K562 (cell line): ENCODE data around the gene KCP. TPM values are rescaled to one million over a fixed set of nuclear protein-coding genes. Genes with fewer than 3 reads are reported as not detected.
A peak's percentile ranks its signal among the peaks of the same experiment; 100 is the strongest.

Experiments
- ATAC-seq: fragments of 200-7000 bp; cut with Tn5 transposase; 3 replicates; pipeline ENCODE4 v1.9.1; 2020; ENCODE audit warnings: moderate library complexity
- BruUV-seq: library from RNA; stranded (reverse); fragments of 400-500 nt; replicated peaks from 2 replicates; lab custom pipeline; 2021; lab: Mats Ljungman, UMichigan
- CTCF ChIA-PET: fragments of 300-600 bp; formaldehyde crosslinking; extraction: SDS; loops from one replicate; lab custom pipeline; 2021; ENCODE audit warnings: low intra/inter-chr PET ratio; lab: Yijun Ruan, JAX
- POLR2A ChIA-PET: fragments of 300-600, 350-650 bp; sonication (Branson Sonifier 250); formaldehyde crosslinking; extraction: SDS; loops from one replicate; lab custom pipeline; 2021; ENCODE audit warnings: antibody characterized with exemption, inconsistent platforms; lab: Yijun Ruan, JAX
- DNase-seq, 4 experiments: peaks; one replicate each; pipeline versions ENCODE4 v3.0.0 to v3.0.0-alpha.2; 2011 to 2018; ENCODE audit warnings: low spot score in 3 of 4, mixed read lengths in 3 of 4; ENCODE audit errors: extremely low read depth in 1 of 4
- FAIRE-seq: peaks from 2 replicates; lab custom pipeline; 2011; peaks lifted over from hg19 to GRCh38; lab: Jason Lieb, UNC
- H2AFZ ChIP-seq: 2 replicates; pipeline ENCODE4 v1.6.0; 2011; ENCODE audit warnings: low read depth, low read length, control low read depth, inconsistent platforms
- H3K27ac ChIP-seq: fragments of 200-600 bp; 3 replicates; pipeline ENCODE4 v1.8.0; 2011; ENCODE audit warnings: low read depth, mild to moderate bottlenecking, control low read depth, inconsistent platforms, low read length, moderate library complexity, mixed read lengths; ENCODE audit errors: extremely low read depth
- H3K27me3 ChIP-seq, 2 experiments: fragments of 300-600 bp in 1 of 2; 2 replicates in 1 of 2; 3 replicates in 1 of 2; pipeline versions ENCODE4 v1.6.0 to v1.8.0; 2011; ENCODE audit warnings: inconsistent platforms in 2 of 2, low read length in 2 of 2, mild to moderate bottlenecking in 1 of 2, mixed read lengths in 1 of 2, moderate library complexity in 1 of 2; ENCODE audit not compliant: control insufficient read depth in 2 of 2, insufficient read depth in 2 of 2
- H3K36me3 ChIP-seq: fragments of 300-600 bp; 3 replicates; pipeline ENCODE4 v1.8.0; 2011; ENCODE audit warnings: mild to moderate bottlenecking, low read length, inconsistent platforms; ENCODE audit not compliant: control insufficient read depth, insufficient read depth
- H3K4me1 ChIP-seq, 2 experiments: fragments of 200-600 bp in 1 of 2; replicated peaks in 1 of 2; 2 replicates in 1 of 2; 3 replicates in 1 of 2; pipeline versions ENCODE4 v1.5.1 to v1.8.0; 2011; ENCODE audit warnings: inconsistent platforms in 2 of 2, low read length in 2 of 2, mild to moderate bottlenecking in 1 of 2, mixed read lengths in 1 of 2, moderate library complexity in 1 of 2; ENCODE audit not compliant: control insufficient read depth in 2 of 2, insufficient read depth in 2 of 2
- H3K4me2 ChIP-seq: 2 replicates; pipeline ENCODE4 v1.6.1; 2011; ENCODE audit warnings: low read length, control low read depth, inconsistent platforms, mixed read lengths; ENCODE audit not compliant: insufficient read depth
- H3K4me3 ChIP-seq: fragments of 200-600 bp; sonication (generic), shearing (Covaris generic); 2 replicates; pipeline ENCODE4 v1.5.1; 2016; ENCODE audit warnings: control low read depth, inconsistent platforms
- H3K79me2 ChIP-seq: fragments of 200-600 bp; 3 replicates; pipeline ENCODE4 v1.8.0; 2011; ENCODE audit warnings: low read length, inconsistent platforms; ENCODE audit not compliant: control insufficient read depth, insufficient read depth
- H3K9ac ChIP-seq, 2 experiments: 2 replicates each; pipeline versions ENCODE4 v1.6.0 to v1.6.1; 2011; ENCODE audit warnings: low read depth in 2 of 2, low read length in 2 of 2, control low read depth in 1 of 2, inconsistent platforms in 1 of 2, mild to moderate bottlenecking in 1 of 2, mixed read lengths in 1 of 2; ENCODE audit not compliant: insufficient read depth in 1 of 2
- H3K9me1 ChIP-seq: one replicate; pipeline ENCODE4 v1.6.0; 2011; ENCODE audit warnings: inconsistent platforms, mild to moderate bottlenecking, low read length, moderate library complexity; ENCODE audit not compliant: control insufficient read depth, insufficient read depth
- H3K9me3 ChIP-seq: replicated peaks from 2 replicates; pipeline ENCODE4 v1.5.1; 2011; ENCODE audit warnings: low read depth, low read length, inconsistent platforms; ENCODE audit not compliant: control insufficient read depth, insufficient read depth
- H4K20me1 ChIP-seq: replicated peaks from 2 replicates; pipeline ENCODE4 v1.6.1; 2011; ENCODE audit warnings: low read length, inconsistent platforms, mixed read lengths; ENCODE audit not compliant: control insufficient read depth, insufficient read depth
- BHLHE40 ChIP-seq: IDR thresholded peaks from 2 replicates; pipeline ENCODE4 v1.6.1; 2011; ENCODE audit warnings: low read length, improper control_type of control experiment
- E2F3 ChIP-seq: fragments of 250-450 bp; sonication (Bioruptor Pico); IDR thresholded peaks from 2 replicates; pipeline ENCODE4 v1.4.0; 2020; ENCODE audit warnings: mild to moderate bottlenecking
- FOXA3 ChIP-seq, 2 experiments: fragments of 450-650 bp in 1 of 2; sonication (generic) in 1 of 2; formaldehyde crosslinking; IDR thresholded peaks in 1 of 2; conservative IDR thresholded peaks in 1 of 2; 2 replicates each; pipeline versions ENCODE4 v1.4.0 to v1.8.0; 2020 to 2022; ENCODE audit warnings: mild to moderate bottlenecking in 2 of 2, missing genetic modification reagents in 1 of 2
- GTF2E2 ChIP-seq: fragments of 200-800 bp; sonication (Bioruptor generic); IDR thresholded peaks from 2 replicates; pipeline ENCODE4 v1.6.1; 2016; ENCODE audit warnings: missing genetic modification characterization, missing compliant biosample characterization
- KLF16 ChIP-seq: IDR thresholded peaks from 2 replicates; pipeline ENCODE4 v1.6.1; 2016; ENCODE audit warnings: antibody characterized with exemption
- MCM5 ChIP-seq: fragments of 450-650 bp; IDR thresholded peaks from 2 replicates; pipeline ENCODE4 v1.6.1; 2016; ENCODE audit warnings: low read depth
- TAF1 ChIP-seq: IDR thresholded peaks from 2 replicates; pipeline ENCODE4 v1.6.1; 2011; ENCODE audit warnings: mild to moderate bottlenecking, low read length, moderate library complexity; ENCODE audit not compliant: insufficient read depth, control insufficient read depth, severe bottlenecking; ENCODE audit errors: extremely low read depth
- WGBS: fragments of 100-300 bp; shearing (Covaris generic); methylation state at CpG from one replicate; pipeline ENCODE4 v1.1.6; 2016; ENCODE audit warnings: low coverage, mixed read lengths; ENCODE audit not compliant: insufficient coverage; ENCODE audit errors: missing lambda C conversion rate; 5-methylcytosine and 5-hydroxymethylcytosine counted together
- in situ Hi-C: fragments of 300-500 bp; cut with MboI; formaldehyde crosslinking; loops from 4 replicates; pipeline ENCODE4 v1.15.0; 2018; ENCODE audit warnings: inconsistent platforms, mixed read lengths
- intact Hi-C: fragments of 100-400 bp; cut with micrococcal nuclease; formaldehyde crosslinking; loops from 2 replicates; pipeline ENCODE4 v1.14.2; 2022
- polyA plus RNA-seq, 8 experiments: library from polyadenylated mRNA; depleted of rRNA in 4 of 8; stranded (reverse) in 5 of 8; unstranded in 3 of 8; fragments of >200 nt; fragmentation: Nextera tagmentation in 2 of 8; fragmentation: Illumina TruSeq in 1 of 8; extraction: Ambion mirVana in 2 of 8; extraction: Trizol in 1 of 8; gene quantifications; 2 replicates each; pipeline versions ENCODE4 v1.2.1 to v1.2.3, GENCODE V29; 2011 to 2014; ENCODE audit warnings: inconsistent platforms in 1 of 8, missing spikeins in 1 of 8
- total RNA-seq, 7 experiments: library from RNA; depleted of rRNA in 6 of 7; stranded (reverse); fragments of >200 nt in 6 of 7; fragmentation: Illumina TruSeq in 2 of 7; extraction: Trizol in 2 of 7; gene quantifications; 2 replicates each; pipeline versions ENCODE4 v1.2.1 to v1.2.3, GENCODE V29; 2011 to 2021; ENCODE audit warnings: low replicate concordance in 1 of 7

The KCP gene
- total and polyA plus RNA-seq, 9 of the 15 experiments (the other 6 are each of a cell fraction or from before 2014, with no cell fraction given): 0.06 to 0.17 (median 0.12) TPM; not detected in 3

GRCh38 chr7:128880791-128881457 lies 29.6 kb downstream of the KCP start:
- ATAC-seq (no peak), FAIRE-seq (no peak), DNase-seq (no peak)
- H4K20me1 ChIP-seq: no peaks in the 10 kb centered on the region; the same call in 1 of the 2 replicates
- no TSS peak for BruUV-seq
- no peaks in the 10 kb centered on the region; the same call in 1 of the 2 replicates for H3K9me3 ChIP-seq
- no peaks in the 10 kb centered on the region for H3K9me1 ChIP-seq
- 27% methylated on average over 11 of the region's 11 CpGs for WGBS
- no peaks in the 10 kb centered on the region for H3K36me3 ChIP-seq
- H3K79me2 ChIP-seq: no peaks in the 10 kb centered on the region
- no peak overlapping the region for H2AFZ ChIP-seq
- no peak overlapping the region for H3K4me3 ChIP-seq
- peaks cover 0 to 8% of the 10 kb centered on the region in 2 experiments; a peak in 1 of 5 replicates for H3K27me3 ChIP-seq
- intact Hi-C loops: loop anchor here (1.0 to 5.0 kb wide), 6 partner anchors 21 to 454 kb away; partner anchors contain the start of genes CCDC136 and METTL2B
- CTCF ChIA-PET: interaction anchor here (0.9 to 4.9 kb wide), 9 partner anchors 17 to 453 kb away, joined by 3 to 50 read pairs (median 5); no protein-coding TSS in a partner anchor
- in situ Hi-C loops: loop anchor here (5.0 kb wide), 2 partner anchors 204 to 269 kb away; no protein-coding TSS in a partner anchor
- POLR2A ChIA-PET: interaction anchor here (0.5 to 2.1 kb wide), 5 partner anchors 16 to 407 kb away, joined by 3 to 9 read pairs (median 5); partner anchors contain the start of gene ATP6V1F
- H3K4me1 ChIP-seq: peaks cover 0 to 54% of the 10 kb centered on the region in 2 experiments; a peak in 2 of 5 replicates
- TF ChIP-seq BHLHE40 (no peak), E2F3 (CRISPR knock-in tag) (0 out of 2 replicates have a peak, but pooled peaks have one; percentile 18), GTF2E2 (no peak), MCM5 (no peak), FOXA3 (CRISPR knock-in tag; conservative IDR thresholded peaks at IDR 0.05 in 1 of 2, IDR thresholded peaks at IDR 0.05 in 1 of 2) (no peak), KLF16 (no peak), TAF1 (no peak)
- no peak overlapping the region for H3K4me2 ChIP-seq
- peak overlapping the region in 1 of 2 experiments; percentile 38; a peak in 1 of 4 replicates for H3K9ac ChIP-seq
- no peak overlapping the region for H3K27ac ChIP-seq
